Activated CD8-positive, alpha-beta memory T cell treated with anti-CD3 and anti-CD28 coated beads, Interleukin-2, amount 50 U/mL, for 4 hours (primary cell): Measurements from ENCODE around the gene HCST.
"Not testable (repeated sequence)": the region's sequence is repeated elsewhere in the genome, so short reads cannot be mapped to it uniquely, and the experiment has no call there.

Experiments used
- DNase-seq: peaks from one replicate; pipeline ENCODE4 v3.0.0-alpha.2; 2020

HCST gene

GRCh38 chr19:35901854-35902661, at the start of gene HCST:
TSS of gene HCST (plus strand) at chr19:35902529. CDS start at chr19:35902594, 65 bp downstream.
- no peak for DNase-seq

- DNase-seq = no peak
Measured at GRCh38 chr19:35853038-35853756, 49.1 kb upstream of the HCST start.

GRCh38 chr19:35856546-35857149, 45.7 kb upstream of the HCST start, which contains the start of gene KIRREL2:
TSS of gene KIRREL2 (plus strand) at chr19:35856911. CDS start at chr19:35857120, 209 bp downstream.
- DNase-seq = peak; percentile 43

GRCh38 chr19:35858311-35858710, 44.0 kb upstream of the HCST start:
- DNase-seq = no peak

GRCh38 chr19:35859414-35859813, 42.9 kb upstream of the HCST start:
- DNase-seq = no peak

- no peak for DNase-seq
Measured at GRCh38 chr19:35860436-35860817, 41.9 kb upstream of the HCST start.

GRCh38 chr19:35860818-35861639, 41.3 kb upstream of the HCST start:
- DNase-seq = no peak

- no peak for DNase-seq
Measured at GRCh38 chr19:35861640-35862160, 40.6 kb upstream of the HCST start.

- no peak for DNase-seq
Measured at GRCh38 chr19:35862528-35862927, 39.8 kb upstream of the HCST start.

GRCh38 chr19:35863018-35863417, 39.3 kb upstream of the HCST start:
- DNase-seq = no peak

GRCh38 chr19:35868172-35868822, 34.0 kb upstream of the HCST start, which contains the start of gene APLP1:
TSS of gene APLP1 (plus strand) at chr19:35868574. CDS start at chr19:35868637, 63 bp downstream.
- DNase-seq = peak; percentile 74

- DNase-seq = no peak
Measured at GRCh38 chr19:35868823-35869326, 33.5 kb upstream of the HCST start.

GRCh38 chr19:35869327-35870123, 32.8 kb upstream of the HCST start:
- DNase-seq = peak; percentile 75

GRCh38 chr19:35870124-35870736, 32.1 kb upstream of the HCST start:
- not testable (repeated sequence) for DNase-seq

- no peak for DNase-seq
Measured at GRCh38 chr19:35870798-35871197, 31.5 kb upstream of the HCST start.

GRCh38 chr19:35871611-35872010, 30.7 kb upstream of the HCST start:
- no peak for DNase-seq

GRCh38 chr19:35872180-35872579, 30.1 kb upstream of the HCST start:
- no peak for DNase-seq

- no peak for DNase-seq
Measured at GRCh38 chr19:35874392-35874930, 27.9 kb upstream of the HCST start.

GRCh38 chr19:35879068-35879467, 23.3 kb upstream of the HCST start:
- DNase-seq = no peak

- peak; percentile 65 for DNase-seq
Measured at GRCh38 chr19:35879770-35880317, 22.5 kb upstream of the HCST start.
